GM10248 (cell line): Measurements from ENCODE around the gene MOB1A.

ENCODE experiments used
- CTCF ChIA-PET: fragments of 300-600 bp; sonication (Branson Sonifier 250); formaldehyde crosslinking; extraction: SDS; loops from one replicate; lab custom pipeline; 2021; ENCODE audit warnings: antibody characterized with exemption; lab: Yijun Ruan, JAX
- POLR2A ChIA-PET: fragments of 350-650 bp; sonication (Branson Sonifier 250); formaldehyde crosslinking; extraction: SDS; loops from one replicate; lab custom pipeline; 2020; ENCODE audit warnings: antibody characterized with exemption; lab: Yijun Ruan, JAX
- DNase-seq: peaks from one replicate; pipeline ENCODE4 v3.0.0; 2012; ENCODE audit errors: extremely low spot score
- CTCF ChIP-seq: IDR thresholded peaks from 2 replicates; pipeline ENCODE4 v1.5.1; 2012; ENCODE audit warnings: mild to moderate bottlenecking, low read depth; ENCODE audit errors: extremely low read depth, missing control alignments, control extremely low read depth

The MOB1A gene

GRCh38 chr2:74181739-74182138 is 3.1 kb upstream of the MOB1A start:
- CTCF ChIA-PET: interaction anchor here (0.9 to 5.6 kb wide), 6 partner anchors 10 to 154 kb away, joined by 3 to 75 read pairs (median 5); partner anchors contain the start of gene MTHFD2
- DNase-seq: peak; percentile 63
- TF ChIP-seq CTCF: no peak
- POLR2A ChIA-PET: interaction anchor here (0.6 to 1.9 kb wide), 5 partner anchors 10 to 301 kb away, joined by 3 to 16 read pairs (median 4); partner anchors contain the start of gene MTHFD2

- POLR2A ChIA-PET: interaction anchor here (0.7 to 1.7 kb wide), 8 partner anchors 10 to 147 kb away, joined by 3 to 26 read pairs (median 4); partner anchors contain the start of gene MTHFD2
- no peak for DNase-seq
- no peak for TF ChIP-seq CTCF
- CTCF ChIA-PET: interaction anchor here (1.1 to 5.6 kb wide), 11 partner anchors 11 to 357 kb away, joined by 3 to 75 read pairs (median 5); partner anchors contain the start of genes BOLA3 and MTHFD2
Observed at GRCh38 chr2:74179063-74179865, 585 bp upstream of the MOB1A start.

- TF ChIP-seq CTCF: no peak
- ChIA-PET CTCF (interaction anchor here (0.7 to 5.6 kb wide), 8 partner anchors 14 to 354 kb away, joined by 3 to 75 read pairs (median 5); partner anchors contain the start of genes BOLA3 and MTHFD2), POLR2A (interaction anchor here (0.8 to 1.7 kb wide), 6 partner anchors 11 to 304 kb away, joined by 3 to 26 read pairs (median 4); partner anchors contain the start of gene MTHFD2)
- DNase-seq: no peak
Observed at GRCh38 chr2:74177696-74178095, 983 bp downstream of the MOB1A start.

- CTCF ChIA-PET: interaction anchor here (1.3 to 2.4 kb wide), 3 partner anchors 17 to 24 kb away, joined by 3 to 5 read pairs (median 4); partner anchors contain the start of gene MTHFD2
- POLR2A ChIA-PET: no interaction called here
- no peak for DNase-seq
- TF ChIP-seq CTCF: no peak
Observed at GRCh38 chr2:74174909-74175308, 3.8 kb downstream of the MOB1A start.

GRCh38 chr2:74168739-74169138 is 9.9 kb downstream of the MOB1A start:
- ChIA-PET CTCF (interaction anchor here (1.0 to 10.5 kb wide), 4 partner anchors 10 to 223 kb away, joined by 3 to 138 read pairs (median 8); partner anchors contain the start of genes BOLA3, MOB1A and MTHFD2), POLR2A (interaction anchor here (1.6 kb wide), 1 partner anchor 30 kb away, joined by 5 read pairs; the partner anchor contains the start of gene MTHFD2)
- DNase-seq: peak; percentile 41
- TF ChIP-seq CTCF: no peak

GRCh38 chr2:74164761-74165160 is 13.9 kb downstream of the MOB1A start:
- POLR2A ChIA-PET: no interaction called here

More at GRCh38 chr2:74164761-74165160, 13.9 kb downstream of the MOB1A start:
- no peak for DNase-seq
- TF ChIP-seq CTCF: no peak
- CTCF ChIA-PET: interaction anchor here (10.5 kb wide), 1 partner anchor 12 kb away, joined by 138 read pairs; the partner anchor contains the start of gene BOLA3
